A673 (cell line): ENCODE data around the gene EEF1A2.

Source experiments
- CTCF ChIP-seq: fragments of 300-800, 200-600 bp; sonication (generic); conservative IDR thresholded peaks from 2 replicates; pipeline ENCODE4 v1.5.1; 2017; ENCODE audit warnings: low read depth, mild to moderate bottlenecking, antibody characterized with exemption, low read length, moderate library complexity, mixed read lengths
- EZH2 ChIP-seq: fragments of 200-600 bp; sonication (generic); IDR thresholded peaks from 2 replicates; pipeline ENCODE4 v1.6.1; 2017; ENCODE audit warnings: borderline replicate concordance, low read depth, mild to moderate bottlenecking, mixed read lengths, antibody characterized with exemption, low read length; ENCODE audit not compliant: poor library complexity, severe bottlenecking

- TF ChIP-seq CTCF (no peak), EZH2 (no peak)
Measured at GRCh38 chr20:63484236-63484635, 14.6 kb downstream of the EEF1A2 start.
